GM12878 (cell line): Measurements from ENCODE around the gene SDK2. TPM values are rescaled to one million over a fixed set of nuclear protein-coding genes. Genes with fewer than 3 reads are reported as not detected.

Experiments used
- ATAC-seq: fragments of 200-7000 bp; cut with Tn5 transposase; 3 replicates; pipeline ENCODE4 v1.9.1; 2020; ENCODE audit warnings: mild to moderate bottlenecking, moderate library complexity
- BruUV-seq: library from RNA; stranded (reverse); fragments of 400-500 nt; replicated peaks from 2 replicates; lab custom pipeline; 2021; lab: Mats Ljungman, UMichigan
- CTCF ChIA-PET: fragments of 300-600 bp; sonication (Branson Sonifier 250); formaldehyde crosslinking; extraction: SDS; loops from one replicate; lab custom pipeline; 2021; ENCODE audit warnings: inconsistent platforms; lab: Yijun Ruan, JAX
- POLR2A ChIA-PET: fragments of 350-600 bp; formaldehyde crosslinking; extraction: SDS; loops from one replicate; lab custom pipeline; 2021; ENCODE audit warnings: inconsistent platforms; lab: Charles Lee
- RAD21 ChIA-PET: fragments of 300-600 bp; sonication (Branson Sonifier 250); formaldehyde crosslinking; loops from one replicate; lab custom pipeline; 2023; ENCODE audit warnings: antibody characterized with exemption; ENCODE audit not compliant: unreplicated experiment; lab: Charles Lee
- SMC1A ChIA-PET: fragments of 300-600 bp; sonication (Branson Sonifier 250); formaldehyde crosslinking; loops from one replicate; lab custom pipeline; 2023; ENCODE audit not compliant: unreplicated experiment, uncharacterized antibody; lab: Charles Lee
- DNase-seq: peaks from one replicate; pipeline ENCODE4 v3.0.0-alpha.2; 2011; ENCODE audit warnings: low read depth, low spot score
- FAIRE-seq: peaks from 3 replicates; lab custom pipeline; 2011; peaks lifted over from hg19 to GRCh38; lab: Jason Lieb, UNC
- H2AFZ ChIP-seq: 2 replicates; pipeline ENCODE4 v1.6.0; 2011; ENCODE audit warnings: low read depth, low read length, control low read depth; ENCODE audit not compliant: control insufficient read depth
- H3K27ac ChIP-seq: 2 replicates; pipeline ENCODE4 v1.5.1; 2011; ENCODE audit warnings: control low read depth; ENCODE audit not compliant: control insufficient read depth, insufficient read depth
- H3K27me3 ChIP-seq, 2 experiments: replicated peaks in 1 of 2; 2 replicates each; pipeline versions ENCODE4 v1.6.0 to v1.6.1; 2011; ENCODE audit warnings: low read length in 1 of 2; ENCODE audit not compliant: control insufficient read depth in 2 of 2, insufficient read depth in 2 of 2
- H3K36me3 ChIP-seq, 2 experiments: 2 replicates each; pipeline ENCODE4 v1.5.1; 2011; ENCODE audit warnings: low read length in 1 of 2; ENCODE audit not compliant: control insufficient read depth in 2 of 2, insufficient read depth in 2 of 2
- H3K4me1 ChIP-seq: 2 replicates; pipeline ENCODE4 v1.6.1; 2011; ENCODE audit warnings: mild to moderate bottlenecking, low read length, moderate library complexity, mixed read lengths; ENCODE audit not compliant: control insufficient read depth, insufficient read depth
- H3K4me2 ChIP-seq: 2 replicates; pipeline ENCODE4 v1.6.0; 2011; ENCODE audit warnings: control low read depth; ENCODE audit not compliant: control insufficient read depth, insufficient read depth
- H3K4me3 ChIP-seq: fragments of 200-600 bp; sonication (generic); 2 replicates; pipeline ENCODE4 v1.5.1; 2016
- H3K79me2 ChIP-seq: 2 replicates; pipeline ENCODE4 v1.6.0; 2011; ENCODE audit warnings: low read length; ENCODE audit not compliant: control insufficient read depth, insufficient read depth
- H3K9ac ChIP-seq: 2 replicates; pipeline ENCODE4 v1.8.0; 2011; ENCODE audit warnings: low read length, control low read depth, mixed read lengths; ENCODE audit not compliant: control insufficient read depth, insufficient read depth
- H3K9me3 ChIP-seq: replicated peaks from 3 replicates; pipeline ENCODE4 v1.5.1; 2011; ENCODE audit warnings: mild to moderate bottlenecking, low read length; ENCODE audit not compliant: control insufficient read depth, insufficient read depth
- H4K20me1 ChIP-seq: 2 replicates; pipeline ENCODE4 v1.6.0; 2011; ENCODE audit not compliant: control insufficient read depth, insufficient read depth
- ASH2L ChIP-seq: fragments of 300-600, 200-600 bp; sonication (generic); IDR thresholded peaks from 2 replicates; pipeline ENCODE4 v1.6.1; 2017; ENCODE audit warnings: low read depth, mild to moderate bottlenecking, borderline replicate concordance
- CBFB ChIP-seq: IDR thresholded peaks from 2 replicates; pipeline ENCODE4 v1.6.1; 2016; ENCODE audit warnings: antibody characterized with exemption, low read depth
- CREM ChIP-seq: IDR thresholded peaks from 2 replicates; pipeline ENCODE4 v1.6.1; 2014; ENCODE audit warnings: antibody characterized with exemption, low read depth
- EGR1 ChIP-seq, 2 experiments: IDR thresholded peaks; 1 replicate in 1 of 2; 2 replicates in 1 of 2; pipeline ENCODE4 v1.6.1; 2011 to 2012; ENCODE audit warnings: low read depth in 2 of 2, low read length in 2 of 2, borderline replicate concordance in 1 of 2, mild to moderate bottlenecking in 1 of 2, moderate library complexity in 1 of 2
- JUNB ChIP-seq: IDR thresholded peaks from 2 replicates; pipeline ENCODE4 v1.6.1; 2016; ENCODE audit warnings: antibody characterized with exemption, mild to moderate bottlenecking
- MXI1 ChIP-seq: fragments of 150-350 bp; IDR thresholded peaks from 2 replicates; pipeline ENCODE4 v1.6.1; 2011; ENCODE audit warnings: low read depth, mild to moderate bottlenecking, inconsistent platforms, low read length, improper control_type of control experiment
- PRDM15 ChIP-seq: fragments of 450-650 bp; formaldehyde crosslinking; IDR thresholded peaks from 2 replicates; pipeline ENCODE4 v1.4.0; 2020; ENCODE audit warnings: mild to moderate bottlenecking, moderate library complexity
- YY1 ChIP-seq: IDR thresholded peaks from 2 replicates; pipeline ENCODE4 v1.6.1; 2011; ENCODE audit warnings: low read depth, mild to moderate bottlenecking, low read length
- WGBS: methylation state at CpG from one replicate; pipeline ENCODE4 v1.1.6; 2016; ENCODE audit warnings: low lambda C conversion rate; ENCODE audit not compliant: insufficient replicate concordance, insufficient coverage; ENCODE audit errors: missing lambda C conversion rate; 5-methylcytosine and 5-hydroxymethylcytosine counted together
- in situ Hi-C: fragments of 300-500 bp; cut with MboI; formaldehyde crosslinking; loops from 9 replicates; pipeline ENCODE4 v1.14.3; 2018; ENCODE audit warnings: mixed read lengths
- intact Hi-C: fragments of 100-400 bp; cut with micrococcal nuclease; formaldehyde crosslinking; loops from one replicate; pipeline ENCODE4 v1.14.2; 2022; ENCODE audit not compliant: unreplicated experiment
- polyA plus RNA-seq, 11 experiments: library from polyadenylated mRNA; depleted of rRNA in 4 of 11; unstranded in 6 of 11; stranded (reverse) in 5 of 11; fragments of >200 nt; fragmentation: Nextera tagmentation in 4 of 11; fragmentation: Illumina TruSeq in 1 of 11; extraction: Ambion mirVana in 4 of 11; extraction: Trizol in 1 of 11; gene quantifications; 1 replicate in 1 of 11; 2 replicates in 10 of 11; pipeline versions ENCODE4 v1.2.1 to v1.2.3, GENCODE V29; 2011 to 2016; ENCODE audit warnings: inconsistent platforms in 2 of 11, missing spikeins in 2 of 11, low read depth in 1 of 11
- total RNA-seq, 4 experiments: library from RNA; depleted of rRNA in 3 of 4; stranded (reverse); fragments of >200 nt in 3 of 4; fragmentation: Illumina TruSeq in 1 of 4; extraction: Trizol in 1 of 4; gene quantifications; 2 replicates each; pipeline versions ENCODE4 v1.2.1 to v1.2.3, GENCODE V29; 2013 to 2021
- TF ChIP-seq, protein P1 (sequence below): fragments of 450-650 bp; IDR thresholded peaks from 2 replicates; pipeline ENCODE4 v1.6.1; 2014; ENCODE audit warnings: mild to moderate bottlenecking

The SDK2 gene
- total and polyA plus RNA-seq, 10 of the 15 experiments (the other 5 are each of a cell fraction or from before 2014, with no cell fraction given) = 0.03 to 0.08 (median 0.03) TPM; not detected in 7

DNA sequence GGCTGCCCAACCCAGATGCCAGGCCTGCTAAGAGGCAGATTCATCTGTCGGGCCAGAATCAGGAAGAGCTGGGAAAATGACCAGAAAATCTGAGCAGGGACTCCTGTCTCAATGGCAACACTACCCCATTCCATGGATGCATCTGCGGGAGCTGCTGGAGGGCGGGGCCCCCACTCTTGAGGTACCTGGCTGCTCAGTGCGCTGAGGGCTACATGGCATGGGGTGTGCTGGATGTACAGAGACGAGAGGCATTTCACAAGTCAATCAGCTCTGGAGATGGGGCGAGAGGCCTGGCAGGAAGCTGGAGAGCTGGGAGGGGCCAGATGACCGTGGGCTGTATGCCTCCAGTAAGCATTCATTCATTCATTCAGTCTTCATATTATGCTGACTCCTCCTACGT lies 6.4 kb downstream of the SDK2 start (continued):
- TF ChIP-seq, protein P1, sequence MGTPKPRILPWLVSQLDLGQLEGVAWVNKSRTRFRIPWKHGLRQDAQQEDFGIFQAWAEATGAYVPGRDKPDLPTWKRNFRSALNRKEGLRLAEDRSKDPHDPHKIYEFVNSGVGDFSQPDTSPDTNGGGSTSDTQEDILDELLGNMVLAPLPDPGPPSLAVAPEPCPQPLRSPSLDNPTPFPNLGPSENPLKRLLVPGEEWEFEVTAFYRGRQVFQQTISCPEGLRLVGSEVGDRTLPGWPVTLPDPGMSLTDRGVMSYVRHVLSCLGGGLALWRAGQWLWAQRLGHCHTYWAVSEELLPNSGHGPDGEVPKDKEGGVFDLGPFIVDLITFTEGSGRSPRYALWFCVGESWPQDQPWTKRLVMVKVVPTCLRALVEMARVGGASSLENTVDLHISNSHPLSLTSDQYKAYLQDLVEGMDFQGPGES = no peak
- TF ChIP-seq YY1 (no peak), ASH2L (no peak), CREM (no peak)
- TF ChIP-seq, all 136 proteins: peak for 0

- no TSS peak for BruUV-seq
- no peak for ATAC-seq
- CTCF ChIA-PET = interaction anchor here (0.9 kb wide), 1 partner anchor 75 kb away, joined by 5 read pairs; no protein-coding TSS in a partner anchor
- H2AFZ ChIP-seq = no peak overlapping the region
- in situ Hi-C loops = no loop called here
- H3K4me3 ChIP-seq = no peak overlapping the region
- POLR2A ChIA-PET = no interaction called here
- WGBS = 27% methylated on average over 12 of the region's 12 CpGs
- intact Hi-C loops = no loop called here
- no peak for FAIRE-seq
- no peak overlapping the region for H3K4me2 ChIP-seq
- H3K36me3 ChIP-seq = no peaks in the 10 kb centered on the region
- RAD21 ChIA-PET = no interaction called here
- no peak for DNase-seq
- H4K20me1 ChIP-seq = no peaks in the 10 kb centered on the region
- no peak for TF ChIP-seq PRDM15 (CRISPR knock-in tag)
- no peak for TF ChIP-seq CBFB
- TF ChIP-seq JUNB = no peak
- TF ChIP-seq MXI1 = no peak
- TF ChIP-seq EGR1 (IDR thresholded peaks at IDR 0.05; ENCODE audit: borderline replicate concordance in 1 of 2, low read depth in 2 of 2, low read length in 2 of 2) = no peak
- no peak overlapping the region for H3K9ac ChIP-seq
- H3K27ac ChIP-seq = no peak overlapping the region
- H3K27me3 ChIP-seq = no peaks in the 10 kb centered on the region
- SMC1A ChIA-PET = no interaction called here
- H3K79me2 ChIP-seq = no peaks in the 10 kb centered on the region
- no peaks in the 10 kb centered on the region for H3K9me3 ChIP-seq
- H3K4me1 ChIP-seq = no peaks in the 10 kb centered on the region
These were observed 9.0 kb downstream of the SDK2 start for GRCh38 chr17:73635101-73635817.
